Keratinocyte (primary cell): ENCODE measurements around the gene TTC28.

Source experiments
- CTCF ChIP-seq, 3 experiments: IDR thresholded peaks in 1 of 3; conservative IDR thresholded peaks in 1 of 3; optimal IDR thresholded peaks in 1 of 3; 2 replicates in 2 of 3; 3 replicates in 1 of 3; pipeline versions ENCODE3 to v1.5.1; 2011; ENCODE audit warnings: low read length in 3 of 3, mild to moderate bottlenecking in 3 of 3, moderate library complexity in 2 of 3, control low read depth in 1 of 3, inconsistent platforms in 1 of 3; ENCODE audit not compliant: insufficient read depth in 2 of 3; ENCODE audit errors: extremely low read depth in 1 of 3
- EZH2 ChIP-seq: IDR thresholded peaks from one replicate; pipeline ENCODE4 v1.6.1; 2012; ENCODE audit warnings: inconsistent platforms, mild to moderate bottlenecking, low read length, moderate library complexity

DNA sequence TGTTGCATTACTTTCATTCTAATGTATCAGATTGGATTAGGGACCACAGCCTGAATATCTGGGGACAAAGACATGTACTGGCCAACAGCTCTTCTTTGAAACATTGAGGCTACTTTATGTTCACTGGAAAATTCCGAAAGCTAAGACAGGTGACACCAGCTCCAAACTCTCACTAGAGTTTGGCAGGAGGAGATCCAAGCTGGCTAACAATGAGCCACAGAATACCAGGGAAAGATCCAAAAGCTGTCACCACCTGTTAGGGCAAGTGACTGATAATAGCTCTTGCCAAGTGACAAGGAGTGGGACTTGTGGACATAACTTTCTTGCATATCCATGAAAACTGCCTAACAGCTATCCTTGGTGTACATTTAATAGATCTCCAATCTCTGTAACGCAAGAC is 333.3 kb downstream of the TTC28 start:
- TF ChIP-seq CTCF (optimal IDR thresholded peaks at IDR 0.05 in 1 of 3, IDR thresholded peaks at IDR 0.05 in 1 of 3, conservative IDR thresholded peaks at IDR 0.05 in 1 of 3; ENCODE audit: extremely low read depth in 1 of 3, insufficient read depth in 2 of 3, low read length in 3 of 3), result no peak
- no peak for TF ChIP-seq EZH2
